NCI-H2107 treated with DMSO at 0.1 percent for 48 hours (cell line): Measurements from ENCODE around the gene ACSS3.
"Not testable (repeated sequence)": the region's sequence is repeated elsewhere in the genome, so short reads cannot be mapped to it uniquely, and the experiment has no call there.

ENCODE experiments used
- DNase-seq: peaks from one replicate; lab custom pipeline; 2025; ENCODE audit not compliant: unreplicated experiment; lab: John Stamatoyannopoulos, UW

The ACSS3 gene

DNA sequence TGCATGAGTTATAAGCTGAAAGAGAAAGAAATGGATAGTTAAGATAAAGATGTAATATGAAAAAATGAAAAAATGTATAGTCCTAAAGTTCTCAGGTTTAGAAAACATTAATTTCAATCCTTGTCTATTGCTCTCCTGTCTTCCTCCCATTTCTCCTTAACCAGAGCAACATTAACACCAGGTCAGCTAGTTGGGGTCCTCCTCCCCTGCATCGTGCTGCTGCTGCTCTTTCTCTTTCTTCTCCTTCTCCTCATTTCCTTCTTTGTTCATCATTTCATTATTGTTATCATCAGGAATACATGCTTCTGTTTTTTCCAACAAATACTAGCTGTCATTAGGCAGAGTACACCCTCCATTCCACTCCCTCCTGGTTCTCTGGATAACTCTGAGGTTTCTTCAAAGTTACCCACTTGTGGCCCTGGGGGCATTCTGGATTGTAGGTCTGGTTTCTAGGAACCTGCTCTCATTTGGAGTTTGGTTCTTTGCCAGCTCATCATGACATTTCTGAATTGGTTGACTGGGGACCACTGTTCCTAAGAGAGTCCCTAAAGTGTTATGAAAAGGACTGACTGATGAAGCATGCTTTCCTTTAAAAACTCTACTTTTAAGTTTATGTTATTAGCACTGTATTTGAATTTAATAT is 17.0 kb downstream of the ACSS3 start:
- DNase-seq, result no peak

DNA sequence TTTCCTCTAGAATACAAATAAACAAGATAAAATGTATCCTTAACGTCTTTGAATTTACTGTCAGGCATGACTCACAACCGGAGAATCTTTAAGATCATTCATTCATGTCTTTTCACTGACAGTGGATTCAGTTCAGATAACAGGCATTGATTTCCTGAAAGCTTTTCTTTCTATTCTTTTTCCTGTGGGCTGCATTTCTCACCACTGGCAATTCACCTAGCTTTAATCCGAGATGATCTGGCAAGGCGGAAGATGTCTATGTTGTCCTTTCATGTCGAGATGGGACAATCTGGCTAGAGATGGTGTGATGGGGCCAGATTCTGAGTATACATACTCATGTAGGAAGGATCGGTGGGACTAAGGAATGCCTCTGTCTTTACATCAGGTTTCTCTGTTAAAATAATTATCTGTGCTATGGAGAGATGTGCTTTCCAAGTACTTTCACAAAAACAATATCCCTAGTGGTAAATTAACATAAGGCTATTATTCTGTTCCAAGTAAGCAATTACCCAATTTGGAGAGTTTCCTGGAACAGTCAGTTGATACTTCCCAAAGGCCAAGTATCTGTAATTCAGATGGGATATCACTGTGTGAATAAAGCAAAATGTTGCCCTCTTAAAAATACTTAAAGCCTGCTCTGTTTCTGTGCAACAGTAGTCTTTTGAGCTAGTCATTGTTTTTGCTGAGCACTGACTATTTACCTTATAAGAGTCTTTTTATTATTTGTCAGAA is 17.8 kb downstream of the ACSS3 start:
- no peak for DNase-seq

DNA sequence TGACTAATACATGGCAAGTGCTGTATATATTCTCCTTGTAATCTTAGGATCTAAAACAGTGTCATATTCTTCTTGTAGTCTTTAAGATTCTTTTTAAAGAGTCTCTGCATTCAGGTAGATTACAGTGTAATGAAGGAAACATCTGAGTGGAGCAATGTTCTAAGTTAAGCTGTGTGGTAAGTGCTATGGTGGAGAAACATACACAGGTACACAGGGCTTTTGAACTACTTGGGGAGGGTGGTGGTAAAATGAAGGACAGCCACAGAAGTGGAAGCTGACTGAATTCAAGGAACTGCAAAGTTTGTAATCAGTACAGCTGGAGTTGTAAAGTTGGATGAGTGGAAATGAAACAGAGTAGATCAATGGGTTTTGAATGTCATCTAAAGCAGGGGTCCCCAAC is 27.8 kb downstream of the ACSS3 start:
- DNase-seq, result no peak

DNA sequence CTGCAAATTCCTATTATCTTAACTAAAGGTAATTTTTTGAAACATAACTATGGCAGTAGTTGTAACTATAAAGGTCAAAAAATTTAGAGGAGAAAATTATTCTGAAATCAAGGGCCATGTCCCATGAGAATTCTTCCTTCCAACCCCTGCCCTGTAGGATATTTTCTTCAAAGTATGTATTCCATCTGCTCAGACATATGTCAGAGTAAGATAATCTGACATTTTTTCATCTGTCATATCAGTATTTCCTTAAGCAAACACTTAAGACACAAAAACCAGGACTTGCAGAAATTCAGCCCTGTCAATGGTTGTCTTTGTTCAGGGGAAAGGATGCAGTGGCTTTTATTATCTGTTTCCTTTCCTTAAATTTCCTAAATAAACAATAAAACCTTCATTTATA is 36.3 kb downstream of the ACSS3 start:
- no peak for DNase-seq

DNA sequence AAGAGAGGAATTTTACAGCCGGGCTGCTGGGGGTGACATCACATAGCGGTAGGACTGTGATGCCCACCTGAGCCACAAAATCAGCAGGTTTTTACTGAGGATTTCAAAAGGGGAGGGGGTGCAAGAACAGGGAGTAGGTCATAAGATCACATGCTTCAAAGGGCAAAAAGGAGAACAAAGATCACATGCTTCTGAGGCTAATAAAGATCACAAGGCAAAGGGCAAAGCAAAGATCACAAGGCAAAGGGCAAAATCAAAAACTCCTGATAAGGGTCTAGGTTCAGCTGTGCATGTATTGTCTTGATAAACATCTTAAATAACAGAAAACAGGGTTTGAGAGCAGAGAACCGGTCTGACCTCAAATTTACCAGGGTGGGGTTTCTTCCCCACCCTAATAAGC is 41.2 kb downstream of the ACSS3 start:
- not testable (repeated sequence) for DNase-seq

DNA sequence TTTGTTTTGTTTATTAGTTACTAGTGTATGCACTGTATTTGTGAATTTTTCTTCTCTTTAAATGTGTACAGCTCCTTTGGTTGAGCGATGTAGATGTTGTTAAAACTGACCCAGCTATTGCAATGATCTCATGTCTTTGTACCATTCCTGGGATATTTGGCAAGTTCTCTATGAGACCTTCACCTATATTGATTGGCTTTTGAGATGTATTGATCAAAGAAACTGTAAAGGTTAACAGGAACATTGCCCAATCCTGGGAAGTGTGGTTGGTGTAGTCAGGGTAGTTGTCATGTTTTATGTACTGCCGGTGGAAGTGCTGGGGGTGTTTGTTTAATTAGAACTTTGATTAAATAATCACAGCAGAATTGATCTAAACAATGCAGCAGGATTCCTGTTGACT is 43.1 kb downstream of the ACSS3 start:
- no peak for DNase-seq

DNA sequence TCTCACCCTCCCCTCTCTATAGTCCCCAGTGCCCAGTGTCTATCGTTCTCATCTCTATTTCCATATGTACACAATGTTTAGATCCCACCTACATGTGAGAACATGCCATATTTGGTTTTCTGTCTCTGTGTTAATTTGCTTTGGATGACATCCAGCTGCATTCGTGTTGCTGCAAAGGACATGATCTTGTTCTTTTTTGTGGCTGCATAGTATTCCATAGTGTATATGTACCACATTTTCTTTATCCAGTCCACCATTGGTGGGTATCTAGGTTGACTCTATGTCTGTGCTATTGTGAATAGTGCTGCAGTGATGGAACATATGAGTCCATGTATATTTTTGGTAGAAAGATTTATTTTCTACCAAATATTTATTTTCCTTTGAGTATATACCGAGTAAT is 45.7 kb downstream of the ACSS3 start:
- DNase-seq, result no peak

DNA sequence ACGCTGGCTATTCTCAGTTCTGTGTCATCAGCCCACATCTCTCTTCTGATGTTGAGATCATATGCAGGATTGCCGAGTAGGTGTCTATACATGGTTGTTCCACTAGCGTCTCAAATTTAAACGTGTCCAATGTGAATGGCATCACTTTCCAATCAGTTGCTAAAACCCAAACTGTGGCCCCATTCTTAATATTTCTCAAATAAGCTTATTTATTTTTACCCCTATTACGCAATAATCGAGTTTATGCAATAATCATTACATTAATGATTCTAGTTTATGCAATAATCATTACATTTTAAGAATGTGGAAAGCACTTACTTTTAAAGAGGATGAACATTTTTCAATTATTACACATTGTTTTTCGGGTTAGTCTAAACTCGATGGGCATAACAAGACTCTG is 47.8 kb downstream of the ACSS3 start:
- no peak for DNase-seq

DNA sequence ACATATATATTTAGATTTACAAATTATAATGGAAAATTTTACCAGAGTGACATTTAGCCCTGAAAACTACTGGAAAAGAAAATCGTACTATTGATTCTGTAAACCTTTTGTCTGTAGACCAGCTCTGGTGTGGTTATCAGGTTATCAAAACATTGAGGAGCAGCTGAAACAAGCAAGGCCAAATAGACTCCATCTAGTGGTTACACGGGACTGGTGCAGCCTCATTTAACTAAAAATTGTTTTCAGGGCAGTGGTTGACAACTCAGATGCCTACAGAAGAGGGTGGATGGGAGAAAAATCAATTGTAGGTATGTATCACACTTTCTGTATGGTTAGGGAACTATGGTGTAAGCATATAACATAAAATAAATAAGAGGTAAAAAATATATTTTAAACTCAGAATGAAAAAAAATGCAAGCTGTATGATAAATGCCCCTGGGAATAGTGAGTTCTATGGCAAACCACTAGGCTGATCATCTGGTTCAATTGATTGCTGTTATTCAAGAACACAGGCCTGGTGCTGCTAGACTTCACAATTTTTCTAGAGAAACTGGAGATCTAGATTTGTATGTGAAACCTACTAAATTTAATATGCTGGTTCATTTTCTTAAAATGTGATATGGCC is 51.2 kb downstream of the ACSS3 start:
- DNase-seq, result peak; percentile 80

DNA sequence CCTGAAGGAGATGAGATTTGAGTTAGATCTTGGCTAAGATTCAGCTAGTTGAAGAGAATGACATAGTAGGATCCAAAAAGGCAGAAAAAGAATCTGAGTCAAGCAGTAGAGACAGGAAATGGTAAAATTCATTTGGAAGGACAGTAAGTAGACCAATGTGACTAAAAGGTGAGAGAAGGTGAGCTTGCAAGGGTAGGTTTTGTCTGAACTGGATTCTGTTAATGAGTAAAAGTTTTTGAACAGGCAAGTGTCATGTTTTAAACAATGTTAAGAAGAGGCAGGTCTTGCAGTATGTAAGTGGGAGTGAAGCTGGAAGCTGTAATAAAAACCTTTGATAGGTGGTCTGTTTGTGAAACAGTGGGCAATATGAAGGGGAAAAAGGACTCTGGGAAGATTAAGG is 58.6 kb downstream of the ACSS3 start:
- DNase-seq, result no peak

DNA sequence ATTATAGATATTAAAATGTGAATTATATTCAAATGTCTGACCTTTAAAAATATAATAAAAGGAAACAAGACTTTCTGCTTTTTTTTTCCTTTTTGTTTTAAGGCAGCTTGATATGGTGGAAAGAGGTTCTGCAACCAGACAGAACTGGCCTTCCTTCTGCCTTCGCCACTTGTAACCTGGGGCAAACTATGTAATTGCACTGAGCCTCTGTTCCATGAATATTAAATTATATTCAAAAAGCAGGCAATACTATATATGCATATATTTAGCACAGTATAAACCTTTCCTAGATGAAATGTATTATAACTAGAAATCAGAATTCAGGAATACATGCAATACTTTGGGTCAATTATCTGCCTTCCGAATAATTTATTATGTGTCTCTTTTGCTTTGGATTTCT is 59.9 kb downstream of the ACSS3 start:
- DNase-seq, result no peak

DNA sequence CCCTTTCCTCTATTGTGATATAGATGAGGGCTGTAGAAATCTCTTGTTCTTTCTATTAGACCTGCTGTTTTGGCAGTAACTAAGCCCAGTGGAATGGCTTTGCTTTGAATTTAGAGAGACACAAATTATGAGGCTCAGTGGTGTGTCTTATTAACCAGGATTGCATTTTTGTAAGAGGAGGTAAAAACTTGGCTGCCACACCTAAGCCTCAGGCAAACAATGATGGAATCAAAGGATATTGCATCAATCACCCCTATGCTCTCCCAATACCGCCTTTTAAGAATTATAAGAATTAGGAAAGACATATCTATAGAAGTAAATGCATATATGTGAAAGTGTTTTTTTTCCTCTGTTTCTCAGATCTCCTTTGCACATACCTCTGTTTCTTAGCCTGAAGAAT is 63.3 kb downstream of the ACSS3 start:
- no peak for DNase-seq

DNA sequence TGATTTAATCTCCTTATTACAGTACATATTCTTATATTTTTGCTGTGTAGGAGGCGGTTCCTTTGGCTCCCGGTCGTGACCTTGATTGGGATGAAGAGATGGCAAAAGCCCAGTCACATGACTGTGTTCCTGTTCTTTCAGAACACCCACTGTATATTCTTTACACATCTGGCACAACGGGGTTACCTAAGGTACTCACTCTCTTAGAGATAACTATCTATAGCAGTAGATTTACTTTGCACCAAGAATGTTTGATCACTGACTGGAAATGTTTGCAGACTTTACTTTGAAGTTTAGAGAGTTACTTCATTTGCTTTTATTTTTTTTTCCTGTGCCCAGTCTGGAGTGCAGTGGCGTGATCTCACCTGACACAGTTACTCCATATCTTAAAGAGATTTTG is 65.2 kb downstream of the ACSS3 start:
- no peak for DNase-seq

DNA sequence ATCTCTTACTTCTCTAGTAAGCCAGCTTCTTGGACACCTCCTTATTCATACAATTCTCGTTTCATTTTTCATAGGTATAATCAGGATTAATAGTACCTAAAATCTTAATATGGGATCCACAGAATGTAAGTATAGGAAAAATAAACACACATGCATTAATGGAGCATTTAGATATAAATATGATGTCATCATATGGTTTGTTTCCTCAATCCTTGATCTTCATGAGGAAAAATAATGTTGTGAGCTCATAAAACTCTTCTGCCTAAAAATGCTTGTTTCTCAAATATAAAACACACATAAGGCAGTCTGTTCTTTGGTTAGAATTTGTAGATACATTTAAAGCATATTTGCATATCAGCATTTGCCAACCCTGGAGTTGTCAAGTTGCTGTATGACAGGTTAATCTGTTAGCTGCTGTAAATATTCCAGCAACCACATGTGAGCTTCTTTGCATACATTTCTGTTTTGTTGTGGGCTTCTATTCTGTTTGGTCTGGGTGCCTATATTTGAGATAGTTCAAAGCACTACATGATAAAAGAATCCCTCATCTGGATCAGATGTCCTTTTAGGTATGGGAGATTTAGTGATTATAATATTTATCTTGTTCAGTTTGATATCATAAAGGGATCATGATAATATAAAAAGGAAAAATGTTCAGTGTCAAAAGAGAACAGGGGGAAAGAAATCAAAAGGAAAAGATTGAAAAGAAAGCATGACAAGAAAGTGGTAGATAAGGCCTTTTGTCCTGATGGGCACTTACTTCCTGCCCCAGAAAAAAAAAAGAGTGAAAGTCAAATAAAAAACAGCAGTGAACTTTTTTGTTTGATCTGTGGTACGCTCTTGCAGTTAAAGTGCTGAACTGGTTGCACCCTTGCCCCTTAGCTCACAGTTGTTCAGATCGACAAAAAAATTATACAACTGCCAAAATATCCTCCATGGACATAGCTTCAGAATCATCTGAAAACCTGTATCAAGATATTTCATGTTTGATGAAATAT is 68.6 kb downstream of the ACSS3 start:
- DNase-seq, result no peak

DNA sequence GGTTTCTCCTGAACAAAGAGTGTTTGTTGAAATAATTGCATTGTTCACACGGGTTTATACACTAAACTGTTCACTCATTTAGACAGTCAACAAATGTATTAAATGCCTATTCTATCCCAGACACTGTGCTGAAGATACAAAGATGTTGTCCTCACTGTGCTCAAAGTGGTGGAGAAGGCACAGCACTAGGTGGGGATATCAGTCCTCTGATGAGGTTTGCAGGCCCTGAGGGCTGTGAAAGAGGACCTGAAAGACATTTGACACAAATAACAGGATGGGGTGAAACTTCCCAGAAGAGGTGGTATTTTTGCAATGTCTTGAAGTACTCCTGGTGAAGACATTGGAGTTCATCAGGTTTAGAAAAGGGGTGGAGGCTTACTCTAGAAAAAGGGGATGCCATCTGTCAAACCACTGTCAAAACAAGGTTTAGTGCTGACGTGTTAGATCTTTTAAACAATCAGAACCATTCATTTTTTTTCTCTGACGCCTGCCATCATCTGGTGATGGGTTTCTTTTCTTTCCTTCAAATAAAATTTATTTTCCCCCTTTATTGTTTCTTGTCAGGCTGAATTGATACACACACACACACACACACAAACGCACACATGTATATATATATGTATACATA is 69.5 kb downstream of the ACSS3 start:
- no peak for DNase-seq

DNA sequence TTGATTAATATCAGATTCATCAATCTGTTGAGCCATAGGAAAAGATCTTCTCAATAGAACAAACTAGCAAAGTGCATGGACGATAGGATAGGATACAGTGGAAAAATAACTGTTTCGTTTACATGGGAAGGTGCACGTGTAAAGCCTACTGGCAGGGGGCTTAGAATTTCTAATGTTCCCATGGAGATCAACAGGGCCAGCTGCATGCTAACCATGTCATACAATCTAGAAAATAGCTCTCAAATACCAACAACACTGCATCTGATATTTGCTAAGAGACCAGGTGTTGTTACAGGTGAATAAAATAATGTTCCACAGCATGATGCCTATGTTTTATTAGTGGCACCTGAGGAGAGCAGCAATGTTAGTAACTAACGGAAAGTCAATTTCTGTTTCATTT is 72.5 kb downstream of the ACSS3 start:
- DNase-seq, result peak; percentile 99

DNA sequence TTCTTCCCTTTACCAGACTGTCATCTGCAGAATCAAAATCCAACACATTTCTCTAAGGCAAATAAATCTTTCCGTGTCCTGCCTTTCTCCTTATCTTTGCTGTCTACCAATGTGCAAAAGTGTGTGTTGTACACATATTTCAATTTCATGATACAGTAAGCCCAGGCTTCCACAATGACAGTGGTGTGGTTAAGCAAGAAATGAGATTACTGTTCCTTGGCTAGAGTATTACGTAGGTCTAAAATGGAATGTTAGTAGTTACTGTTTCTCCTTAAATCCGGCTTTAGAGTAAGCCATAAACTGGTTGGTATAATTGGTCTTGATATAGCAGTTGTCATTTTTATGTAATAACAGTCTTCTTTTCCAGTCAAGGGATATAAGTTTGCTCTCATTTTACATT is 82.0 kb downstream of the ACSS3 start:
- DNase-seq, result no peak

DNA sequence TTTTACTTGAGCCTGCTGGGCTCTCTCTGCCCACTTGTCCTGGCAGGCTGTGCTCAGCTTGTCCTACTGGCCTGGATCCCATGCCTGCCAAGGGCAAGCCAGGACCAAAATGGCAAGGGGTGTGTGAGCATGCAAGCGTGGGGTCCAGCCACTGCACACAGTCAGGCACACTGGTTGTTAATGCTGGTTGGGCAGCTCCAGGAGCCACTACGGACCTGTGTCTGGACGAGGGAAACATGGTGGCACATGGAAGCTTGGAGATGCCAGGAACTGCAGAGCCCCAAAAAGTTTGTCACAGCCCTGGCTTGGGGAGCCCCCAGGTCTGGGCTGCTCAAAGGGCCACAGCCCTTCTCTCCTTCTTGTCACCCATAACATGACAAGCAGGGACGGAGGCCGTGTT is 83.8 kb downstream of the ACSS3 start:
- no peak for DNase-seq

DNA sequence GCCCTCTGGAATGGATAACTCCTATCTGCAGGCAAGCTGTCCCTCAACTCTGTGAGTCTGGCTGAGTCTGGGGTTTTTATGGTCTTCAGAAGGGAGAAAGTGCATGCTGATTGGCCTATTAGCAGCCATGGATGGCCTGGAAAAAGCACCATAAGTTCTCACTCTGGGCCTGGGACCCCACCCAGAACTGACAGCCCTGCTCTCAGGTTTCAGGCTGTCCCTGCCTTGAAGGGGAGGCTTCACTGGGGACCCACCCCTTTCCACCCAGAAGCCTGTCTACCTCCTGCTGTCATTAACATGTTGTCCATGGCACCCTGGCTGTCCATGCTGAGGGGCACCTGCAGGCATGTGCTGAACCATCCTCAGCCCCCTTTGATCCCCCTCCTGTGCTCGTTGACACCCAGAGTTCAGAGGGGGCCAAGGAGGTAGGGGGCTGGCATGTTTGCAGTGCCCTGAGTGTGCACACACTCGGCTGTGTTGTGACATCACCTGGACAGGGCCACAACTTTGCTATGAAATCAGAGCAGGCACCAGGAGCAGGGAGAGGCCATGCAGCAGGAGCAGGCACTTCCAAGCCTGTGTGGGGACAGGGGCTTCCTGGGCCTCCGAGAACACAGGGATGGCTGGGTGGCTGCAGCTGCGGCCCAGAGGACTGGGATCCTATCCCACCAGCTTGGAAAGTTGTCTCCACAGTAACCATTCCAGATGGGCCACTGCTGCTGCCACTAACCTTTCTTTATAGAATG is 84.7 kb downstream of the ACSS3 start:
- DNase-seq, result no peak

DNA sequence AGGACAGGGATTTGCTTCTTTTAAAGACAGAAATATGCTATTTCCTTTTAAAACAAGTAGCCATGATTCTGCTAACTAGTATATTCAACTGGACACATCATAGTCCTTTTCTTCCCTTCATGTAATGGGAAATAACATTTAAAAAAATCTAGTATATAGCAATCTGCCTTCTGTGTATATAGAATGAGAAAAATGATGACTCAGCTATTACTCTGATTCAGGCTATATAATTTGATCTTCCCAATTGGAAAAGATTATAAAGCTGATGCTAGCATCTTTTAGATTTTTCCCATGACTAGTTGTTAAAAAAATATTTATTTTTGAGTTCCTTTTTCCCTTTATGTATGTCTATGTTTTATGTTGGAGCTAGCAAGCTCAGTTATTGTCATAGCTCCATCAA is 86.9 kb downstream of the ACSS3 start:
- DNase-seq, result no peak
